Measurements from ENCODE around the gene COQ7.

Gene COQ7

DNA sequence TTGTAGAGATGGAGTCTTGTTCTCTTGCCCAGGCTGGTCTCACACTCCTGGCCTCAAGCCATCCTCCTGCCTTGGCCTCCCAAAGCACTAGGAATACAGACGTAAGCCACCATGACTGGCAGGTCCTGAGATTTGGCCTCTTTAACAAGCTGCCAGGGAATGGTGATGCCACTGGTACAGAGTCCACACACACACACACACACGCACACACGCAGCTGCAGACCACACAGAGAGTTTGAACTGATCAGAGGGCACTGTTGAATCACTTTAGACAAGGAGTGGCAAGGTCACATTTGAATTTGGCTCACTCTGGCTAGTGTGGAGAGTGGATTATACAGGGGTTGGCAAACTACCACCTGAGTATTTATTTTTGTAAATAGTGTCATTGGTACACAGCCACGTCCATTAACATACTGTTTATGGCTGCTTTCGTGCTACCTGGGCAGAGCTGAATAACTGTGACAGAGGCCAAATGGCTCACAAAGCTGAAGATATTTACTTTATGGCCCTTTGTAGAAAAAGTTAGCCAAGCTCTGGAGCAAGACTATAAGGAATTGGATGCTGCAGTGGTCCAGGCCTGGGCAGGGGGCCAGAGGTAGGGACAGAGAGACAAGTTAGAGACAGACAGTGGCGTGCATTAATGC lies 56.2 kb downstream of the COQ7 start:
- no peak overlapping the region for H3K4me2 ChIP-seq (ENCODE audit: low read length)
- H3K79me2 ChIP-seq (ENCODE audit: insufficient read depth, low read length) = no peaks in the 10 kb centered on the region
- H4K20me1 ChIP-seq (ENCODE audit: insufficient read depth, low read length) = no peaks in the 10 kb centered on the region
- H2AFZ ChIP-seq (ENCODE audit: low read length) = no peak overlapping the region
- H3F3A ChIP-seq (ENCODE audit: insufficient read depth, low read length) = no peaks in the 10 kb centered on the region
- peaks cover 4% of the 10 kb centered on the region; the same call in 1 of the 2 replicates for H3K9me3 ChIP-seq (ENCODE audit: low read length)
- H3K27ac ChIP-seq (ENCODE audit: low read depth, low read length, poor library complexity, severe bottlenecking) = no peak overlapping the region
- H3K4me1 ChIP-seq (ENCODE audit: insufficient read depth, low read length, severe bottlenecking) = peaks cover 9% of the 10 kb centered on the region
- H3K9ac ChIP-seq (ENCODE audit: low read length) = no peak overlapping the region
- no peaks in the 10 kb centered on the region for H3K9me2 ChIP-seq (ENCODE audit: low read depth, low read length)
- no peak overlapping the region for H3K4me3 ChIP-seq (ENCODE audit: low read depth, low read length, poor library complexity, severe bottlenecking)
- H3K27me3 ChIP-seq (ENCODE audit: insufficient read depth, low read length) = peaks cover 4% of the 10 kb centered on the region; the same call in 1 of the 2 replicates
- TF ChIP-seq CTCF (IDR thresholded peaks at IDR 0.05; ENCODE audit: low read length) = no peak
- TF ChIP-seq EZH2 (IDR thresholded peaks at IDR 0.05; ENCODE audit: borderline replicate concordance, low read length) = no peak
- no peaks in the 10 kb centered on the region; the same call in 1 of the 2 replicates for H3K36me3 ChIP-seq (ENCODE audit: insufficient read depth, low read length)

DNA sequence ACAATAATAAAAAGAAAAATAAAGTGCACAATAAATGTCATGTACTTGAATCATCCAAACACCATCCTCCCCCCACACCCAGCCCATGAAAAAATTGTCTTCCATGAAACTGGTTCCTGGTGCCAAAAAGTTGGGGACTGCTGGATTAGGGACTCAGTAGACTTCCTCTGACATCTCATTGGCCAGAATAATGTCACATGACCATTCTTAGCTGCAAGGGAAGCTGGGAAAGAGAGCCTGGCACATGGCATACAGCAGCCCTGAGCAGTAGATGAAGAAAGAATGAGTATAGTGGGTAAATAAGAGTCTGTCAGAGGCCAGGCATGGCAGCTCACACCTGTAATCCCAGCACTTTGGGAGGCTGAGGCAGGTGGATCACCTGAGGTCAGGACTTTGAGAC lies 58.9 kb downstream of the COQ7 start:
- H3F3A ChIP-seq (ENCODE audit: insufficient read depth, low read length) = no peaks in the 10 kb centered on the region
- no peak overlapping the region for H2AFZ ChIP-seq (ENCODE audit: low read length)
- H3K27ac ChIP-seq (ENCODE audit: low read depth, low read length, poor library complexity, severe bottlenecking) = no peak overlapping the region
- no peak overlapping the region for H3K4me3 ChIP-seq (ENCODE audit: low read depth, low read length, poor library complexity, severe bottlenecking)
- no peak overlapping the region for H3K4me2 ChIP-seq (ENCODE audit: low read length)
- no peak for TF ChIP-seq EZH2 (IDR thresholded peaks at IDR 0.05; ENCODE audit: borderline replicate concordance, low read length)
- no peak for TF ChIP-seq CTCF (IDR thresholded peaks at IDR 0.05; ENCODE audit: low read length)
- H3K9me2 ChIP-seq (ENCODE audit: low read depth, low read length) = no peaks in the 10 kb centered on the region
- H4K20me1 ChIP-seq (ENCODE audit: insufficient read depth, low read length) = no peaks in the 10 kb centered on the region
- no peaks in the 10 kb centered on the region for H3K79me2 ChIP-seq (ENCODE audit: insufficient read depth, low read length)
- H3K27me3 ChIP-seq (ENCODE audit: insufficient read depth, low read length) = peaks cover 4% of the 10 kb centered on the region; the same call in 1 of the 2 replicates
- peaks cover 4% of the 10 kb centered on the region; the same call in 1 of the 2 replicates for H3K9me3 ChIP-seq (ENCODE audit: low read length)
- H3K9ac ChIP-seq (ENCODE audit: low read length) = no peak overlapping the region
- H3K4me1 ChIP-seq (ENCODE audit: insufficient read depth, low read length, severe bottlenecking) = no peaks in the 10 kb centered on the region
- H3K36me3 ChIP-seq (ENCODE audit: insufficient read depth, low read length) = no peaks in the 10 kb centered on the region; the same call in 1 of the 2 replicates

- H3K27ac ChIP-seq (ENCODE audit: low read depth, low read length, poor library complexity, severe bottlenecking) = no peak overlapping the region
- H4K20me1 ChIP-seq (ENCODE audit: insufficient read depth, low read length) = no peaks in the 10 kb centered on the region
Observed at GRCh38 chr16:19127205-19127604, 59.8 kb downstream of the COQ7 start.

More at GRCh38 chr16:19127205-19127604, 59.8 kb downstream of the COQ7 start:
- Histone ChIP-seq H3K36me3 (ENCODE audit: insufficient read depth, low read length) (no peaks in the 10 kb centered on the region; the same call in 1 of the 2 replicates), H3K79me2 (ENCODE audit: insufficient read depth, low read length) (no peaks in the 10 kb centered on the region), H3K9ac (ENCODE audit: low read length) (no peak overlapping the region), H2AFZ (ENCODE audit: low read length) (no peak overlapping the region), H3K4me3 (ENCODE audit: low read depth, low read length, poor library complexity, severe bottlenecking) (no peak overlapping the region), H3K9me2 (ENCODE audit: low read depth, low read length) (no peaks in the 10 kb centered on the region), H3K4me2 (ENCODE audit: low read length) (no peak overlapping the region), H3F3A (ENCODE audit: insufficient read depth, low read length) (no peaks in the 10 kb centered on the region), H3K9me3 (ENCODE audit: low read length) (peaks cover 4% of the 10 kb centered on the region; the same call in 1 of the 2 replicates), H3K27me3 (ENCODE audit: insufficient read depth, low read length) (peaks cover 4% of the 10 kb centered on the region; the same call in 1 of the 2 replicates), H3K4me1 (ENCODE audit: insufficient read depth, low read length, severe bottlenecking) (no peaks in the 10 kb centered on the region)
- TF ChIP-seq EZH2 (IDR thresholded peaks at IDR 0.05; ENCODE audit: borderline replicate concordance, low read length) (no peak), CTCF (IDR thresholded peaks at IDR 0.05; ENCODE audit: low read length) (no peak)

Measured in OCI-LY1 (cell line).